CD4-positive, alpha-beta T cell treated with Interleukin-4 for 4 hours (primary cell): Measurements from ENCODE around the gene SRP72.

Source experiments
- DNase-seq: peaks from one replicate; pipeline ENCODE4 v3.0.0-alpha.2; 2020

The SRP72 gene

GRCh38 chr4:56465599-56466295 is 1.7 kb upstream of the SRP72 start:
- DNase-seq = no peak

- DNase-seq = peak; percentile 8
Observed at GRCh38 chr4:56466296-56466761, 1.1 kb upstream of the SRP72 start.

- no peak for DNase-seq
Observed at GRCh38 chr4:56466910-56467283, 520 bp upstream of the SRP72 start.

- DNase-seq = no peak
Observed at GRCh38 chr4:56468097-56468422, 643 bp downstream of the SRP72 start.

- DNase-seq = no peak
Observed at GRCh38 chr4:56469489-56470210, 2.2 kb downstream of the SRP72 start.

- DNase-seq = no peak
Observed at GRCh38 chr4:56475917-56476316, 8.5 kb downstream of the SRP72 start.

- DNase-seq = no peak
Observed at GRCh38 chr4:56477192-56477702, 9.8 kb downstream of the SRP72 start.

- DNase-seq = no peak
Observed at GRCh38 chr4:56480691-56481090, 13.3 kb downstream of the SRP72 start.

GRCh38 chr4:56496241-56496640 is 28.8 kb downstream of the SRP72 start:
- no peak for DNase-seq

- DNase-seq = peak; percentile 44
Observed at GRCh38 chr4:56505269-56506130, 38.1 kb downstream of the SRP72 start, which contains the start of gene ARL9. Gene ARL9 (plus strand): TSS chr4:56505791. CDS start chr4:56505863, 72 bp downstream.

- DNase-seq = no peak
Observed at GRCh38 chr4:56511098-56511497, 43.7 kb downstream of the SRP72 start.

GRCh38 chr4:56512166-56512565 is 44.7 kb downstream of the SRP72 start:
- no peak for DNase-seq

GRCh38 chr4:56513517-56513916 is 46.1 kb downstream of the SRP72 start:
- DNase-seq = no peak

- peak; percentile 73 for DNase-seq
Observed at GRCh38 chr4:56530269-56531148, 63.1 kb downstream of the SRP72 start.

GRCh38 chr4:56531149-56531770 is 63.8 kb downstream of the SRP72 start:
- DNase-seq = no peak

GRCh38 chr4:56531823-56532222 is 64.4 kb downstream of the SRP72 start:
- DNase-seq = no peak

GRCh38 chr4:56532239-56532638 is 64.8 kb downstream of the SRP72 start:
- no peak for DNase-seq

GRCh38 chr4:56535915-56536314 is 68.5 kb downstream of the SRP72 start:
- no peak for DNase-seq

GRCh38 chr4:56537147-56537546 is 69.7 kb downstream of the SRP72 start:
- no peak for DNase-seq

GRCh38 chr4:56540826-56541225 is 73.4 kb downstream of the SRP72 start:
- no peak for DNase-seq

- DNase-seq = peak; percentile 80
Observed at GRCh38 chr4:56544573-56545131, 77.2 kb downstream of the SRP72 start.
